A673 (cell line): ENCODE measurements around the gene KLHL24.

Experiments
- EZH2 ChIP-seq: fragments of 200-600 bp; sonication (generic); IDR thresholded peaks from 2 replicates; pipeline ENCODE4 v1.6.1; 2017; ENCODE audit warnings: borderline replicate concordance, low read depth, mild to moderate bottlenecking, mixed read lengths, antibody characterized with exemption, low read length; ENCODE audit not compliant: poor library complexity, severe bottlenecking
- TF ChIP-seq, protein P1 (sequence below): fragments of 300-800, 200-600 bp; sonication (generic); conservative IDR thresholded peaks from 2 replicates; pipeline ENCODE4 v1.5.1; 2017; ENCODE audit warnings: low read depth, mild to moderate bottlenecking, antibody characterized with exemption, low read length, moderate library complexity, mixed read lengths

DNA sequence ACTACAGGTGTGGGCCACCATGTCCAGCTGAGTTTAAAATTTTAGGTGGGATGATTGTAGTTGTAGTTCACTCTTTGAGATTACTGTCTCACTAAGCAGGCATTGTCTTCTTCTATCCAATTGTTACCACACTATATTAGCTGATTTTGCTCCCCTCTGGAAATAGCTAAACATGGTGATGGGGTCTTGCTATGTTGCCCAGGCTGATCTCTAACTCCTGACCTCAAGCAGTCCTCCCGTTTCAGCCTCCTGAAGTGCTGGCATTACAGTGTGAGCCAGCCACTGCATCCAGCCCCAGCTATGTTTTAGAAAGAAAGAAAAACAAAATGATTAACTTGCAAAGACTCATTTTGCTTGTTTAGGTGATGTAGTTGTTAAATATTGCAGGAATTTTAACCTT lies 92.8 kb downstream of the KLHL24 start:
- TF ChIP-seq, protein P1, sequence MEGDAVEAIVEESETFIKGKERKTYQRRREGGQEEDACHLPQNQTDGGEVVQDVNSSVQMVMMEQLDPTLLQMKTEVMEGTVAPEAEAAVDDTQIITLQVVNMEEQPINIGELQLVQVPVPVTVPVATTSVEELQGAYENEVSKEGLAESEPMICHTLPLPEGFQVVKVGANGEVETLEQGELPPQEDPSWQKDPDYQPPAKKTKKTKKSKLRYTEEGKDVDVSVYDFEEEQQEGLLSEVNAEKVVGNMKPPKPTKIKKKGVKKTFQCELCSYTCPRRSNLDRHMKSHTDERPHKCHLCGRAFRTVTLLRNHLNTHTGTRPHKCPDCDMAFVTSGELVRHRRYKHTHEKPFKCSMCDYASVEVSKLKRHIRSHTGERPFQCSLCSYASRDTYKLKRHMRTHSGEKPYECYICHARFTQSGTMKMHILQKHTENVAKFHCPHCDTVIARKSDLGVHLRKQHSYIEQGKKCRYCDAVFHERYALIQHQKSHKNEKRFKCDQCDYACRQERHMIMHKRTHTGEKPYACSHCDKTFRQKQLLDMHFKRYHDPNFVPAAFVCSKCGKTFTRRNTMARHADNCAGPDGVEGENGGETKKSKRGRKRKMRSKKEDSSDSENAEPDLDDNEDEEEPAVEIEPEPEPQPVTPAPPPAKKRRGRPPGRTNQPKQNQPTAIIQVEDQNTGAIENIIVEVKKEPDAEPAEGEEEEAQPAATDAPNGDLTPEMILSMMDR = no peak
- TF ChIP-seq EZH2 = no peak
